ENCODE measurements around the gene PCDHB14. TPM values are rescaled to one million over a fixed set of nuclear protein-coding genes. Genes with fewer than 3 reads are reported as not detected.
"Not testable (repeated sequence)": the region's sequence is repeated elsewhere in the genome, so short reads cannot be mapped to it uniquely, and the experiment has no call there.

Gene PCDHB14
- total and polyA plus RNA-seq, 8 donors = 2.6 to 11.1 (median 9.6) TPM

- Histone ChIP-seq H3K4me1 (no peaks in the 10 kb centered on the region), H3K36me3 (no peaks in the 10 kb centered on the region), H3K27ac (no peak within 1 kb of the TSS), H3K27me3 (peaks cover 0 to 42% of the 10 kb centered on the region in 2 donors), H3K4me3 (no peak within 1 kb of the TSS), H3K9me3 (peaks cover 0 to 70% of the 10 kb centered on the region in 2 donors)
- no peak for TF ChIP-seq CTCF (IDR thresholded peaks at IDR 0.05)
- DNase-seq = peak in 1 of 4 donors; percentile 17
- no peak for ATAC-seq
- intact Hi-C loops (cut with DNase I) = no loop called here
Observed at GRCh38 chr5:141208478-141208877, 14.7 kb upstream of the PCDHB14 start, which contains the start of gene PCDHB12. TSS of gene PCDHB12 (plus strand) at chr5:141208719. CDS start at chr5:141208908, 189 bp downstream.

- ATAC-seq; intact Hi-C loops (cut with DNase I); H3K4me3 ChIP-seq; H3K4me1 ChIP-seq; H3K27ac ChIP-seq; H3K36me3 ChIP-seq; DNase-seq: not testable (repeated sequence)
- Histone ChIP-seq H3K9me3 (peaks cover 0 to 62% of the 10 kb centered on the region in 2 donors), H3K27me3 (peaks cover 0 to 46% of the 10 kb centered on the region in 2 donors)
Observed at GRCh38 chr5:141210281-141210680, 12.9 kb upstream of the PCDHB14 start.

GRCh38 chr5:141210849-141211248 lies 12.3 kb upstream of the PCDHB14 start:
- DNase-seq; H3K4me1 ChIP-seq; H3K4me3 ChIP-seq; H3K36me3 ChIP-seq; ATAC-seq; H3K27ac ChIP-seq; intact Hi-C loops (cut with DNase I): not testable (repeated sequence)
- H3K9me3 ChIP-seq = peaks cover 0 to 65% of the 10 kb centered on the region in 2 donors
- H3K27me3 ChIP-seq = peaks cover 0 to 46% of the 10 kb centered on the region in 2 donors

- peak in 1 of 4 donors; percentile 33 for DNase-seq
- intact Hi-C loops (cut with DNase I); H3K4me1 ChIP-seq; H3K4me3 ChIP-seq; H3K36me3 ChIP-seq; H3K27ac ChIP-seq: not testable (repeated sequence)
- Histone ChIP-seq H3K9me3 (peaks cover 0 to 69% of the 10 kb centered on the region in 2 donors), H3K27me3 (peaks cover 0 to 44% of the 10 kb centered on the region in 2 donors)
- ATAC-seq = peak; percentile 57
Observed at GRCh38 chr5:141213656-141214339, 9.3 kb upstream of the PCDHB14 start, which contains the start of gene PCDHB13. TSS of gene PCDHB13 (plus strand) at chr5:141213919. CDS start at chr5:141214124, 205 bp downstream.

GRCh38 chr5:141214583-141214982 lies 8.6 kb upstream of the PCDHB14 start:
- DNase-seq; H3K4me3 ChIP-seq; intact Hi-C loops (cut with DNase I); ATAC-seq; H3K4me1 ChIP-seq; H3K36me3 ChIP-seq; H3K27ac ChIP-seq: not testable (repeated sequence)
- Histone ChIP-seq H3K27me3 (peaks cover 0 to 36% of the 10 kb centered on the region in 2 donors), H3K9me3 (peaks cover 0 to 68% of the 10 kb centered on the region in 2 donors)

- H3K4me1 ChIP-seq; H3K27ac ChIP-seq; ATAC-seq; DNase-seq; H3K36me3 ChIP-seq; H3K4me3 ChIP-seq; intact Hi-C loops (cut with DNase I): not testable (repeated sequence)
- H3K9me3 ChIP-seq = peaks cover 0 to 68% of the 10 kb centered on the region in 2 donors
- H3K27me3 ChIP-seq = peaks cover 0 to 27% of the 10 kb centered on the region in 2 donors
Observed at GRCh38 chr5:141215504-141215903, 7.6 kb upstream of the PCDHB14 start.

- intact Hi-C loops (cut with DNase I) = not testable (repeated sequence)
- H3K27me3 ChIP-seq = peaks cover 0 to 22% of the 10 kb centered on the region in 2 donors
- peak in 1 of 4 donors; percentile 61 for DNase-seq
Observed at GRCh38 chr5:141216035-141216434, 7.1 kb upstream of the PCDHB14 start.

GRCh38 chr5:141224844-141225243 lies 1.7 kb downstream of the PCDHB14 start:
- intact Hi-C loops (cut with DNase I); H3K4me3 ChIP-seq; H3K4me1 ChIP-seq; H3K27me3 ChIP-seq; ATAC-seq; H3K36me3 ChIP-seq; H3K27ac ChIP-seq: not testable (repeated sequence)
- peaks cover 0 to 85% of the 10 kb centered on the region in 2 donors for H3K9me3 ChIP-seq
- peak in 1 of 4 donors; percentile 64 for DNase-seq

More at GRCh38 chr5:141216035-141216434, 7.1 kb upstream of the PCDHB14 start:
- H3K9me3 ChIP-seq = peaks cover 0 to 70% of the 10 kb centered on the region in 2 donors
- H3K4me1 ChIP-seq, H3K27ac ChIP-seq, H3K36me3 ChIP-seq, H3K4me3 ChIP-seq, ATAC-seq: not testable (repeated sequence)

GRCh38 chr5:141225421-141225820 lies 2.3 kb downstream of the PCDHB14 start:
- H3K27me3 ChIP-seq; H3K27ac ChIP-seq; intact Hi-C loops (cut with DNase I); H3K4me3 ChIP-seq; ATAC-seq; H3K36me3 ChIP-seq; H3K4me1 ChIP-seq; DNase-seq: not testable (repeated sequence)
- H3K9me3 ChIP-seq = peaks cover 0 to 84% of the 10 kb centered on the region in 2 donors

All from left lung (tissue), 10 donors.